ENCODE results near the gene ZFAND2A.
"Not testable (repeated sequence)": the region's sequence is repeated elsewhere in the genome, so short reads cannot be mapped to it uniquely, and the experiment has no call there.

ZFAND2A gene

DNA sequence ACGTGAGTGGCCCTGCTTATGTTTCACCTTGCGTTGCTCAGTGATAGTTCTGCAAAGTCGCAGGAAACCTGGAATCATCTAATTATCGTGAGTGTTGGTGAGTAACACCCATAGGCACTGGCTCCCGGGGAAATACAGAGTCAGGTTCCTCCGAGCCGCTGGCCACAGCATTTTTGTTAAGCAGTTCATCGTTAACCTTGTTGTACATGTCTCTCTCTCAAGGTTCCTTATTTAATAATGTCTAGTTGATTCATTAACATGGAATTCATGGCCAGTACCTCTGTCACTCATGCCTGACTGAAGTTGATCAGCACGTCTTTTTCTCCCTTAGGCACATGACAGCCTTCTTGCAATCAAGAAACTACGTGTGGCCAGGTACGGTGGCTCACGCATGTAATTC lies 3.1 kb upstream of the ZFAND2A start:
- Histone ChIP-seq H3K27ac (replicated peaks) (no peak overlapping the region), H3K4me3 (replicated peaks; ENCODE audit: insufficient read depth, low read length) (no peak overlapping the region), H3K27me3 (ENCODE audit: insufficient read depth, poor library complexity, severe bottlenecking) (no peaks in the 10 kb centered on the region)
- TF ChIP-seq POLR2AphosphoS5 (IDR thresholded peaks at IDR 0.05; ENCODE audit: low read depth), result no peak
- TF ChIP-seq SPI1 (IDR thresholded peaks at IDR 0.05; ENCODE audit: borderline replicate concordance, low read depth), result no peak
- TF ChIP-seq, protein P1, sequence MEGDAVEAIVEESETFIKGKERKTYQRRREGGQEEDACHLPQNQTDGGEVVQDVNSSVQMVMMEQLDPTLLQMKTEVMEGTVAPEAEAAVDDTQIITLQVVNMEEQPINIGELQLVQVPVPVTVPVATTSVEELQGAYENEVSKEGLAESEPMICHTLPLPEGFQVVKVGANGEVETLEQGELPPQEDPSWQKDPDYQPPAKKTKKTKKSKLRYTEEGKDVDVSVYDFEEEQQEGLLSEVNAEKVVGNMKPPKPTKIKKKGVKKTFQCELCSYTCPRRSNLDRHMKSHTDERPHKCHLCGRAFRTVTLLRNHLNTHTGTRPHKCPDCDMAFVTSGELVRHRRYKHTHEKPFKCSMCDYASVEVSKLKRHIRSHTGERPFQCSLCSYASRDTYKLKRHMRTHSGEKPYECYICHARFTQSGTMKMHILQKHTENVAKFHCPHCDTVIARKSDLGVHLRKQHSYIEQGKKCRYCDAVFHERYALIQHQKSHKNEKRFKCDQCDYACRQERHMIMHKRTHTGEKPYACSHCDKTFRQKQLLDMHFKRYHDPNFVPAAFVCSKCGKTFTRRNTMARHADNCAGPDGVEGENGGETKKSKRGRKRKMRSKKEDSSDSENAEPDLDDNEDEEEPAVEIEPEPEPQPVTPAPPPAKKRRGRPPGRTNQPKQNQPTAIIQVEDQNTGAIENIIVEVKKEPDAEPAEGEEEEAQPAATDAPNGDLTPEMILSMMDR (IDR thresholded peaks at IDR 0.05; ENCODE audit: insufficient read depth, low read length), result no peak
- TF ChIP-seq GABPA (IDR thresholded peaks at IDR 0.05; ENCODE audit: low read depth), result no peak
- TF ChIP-seq, protein P2, sequence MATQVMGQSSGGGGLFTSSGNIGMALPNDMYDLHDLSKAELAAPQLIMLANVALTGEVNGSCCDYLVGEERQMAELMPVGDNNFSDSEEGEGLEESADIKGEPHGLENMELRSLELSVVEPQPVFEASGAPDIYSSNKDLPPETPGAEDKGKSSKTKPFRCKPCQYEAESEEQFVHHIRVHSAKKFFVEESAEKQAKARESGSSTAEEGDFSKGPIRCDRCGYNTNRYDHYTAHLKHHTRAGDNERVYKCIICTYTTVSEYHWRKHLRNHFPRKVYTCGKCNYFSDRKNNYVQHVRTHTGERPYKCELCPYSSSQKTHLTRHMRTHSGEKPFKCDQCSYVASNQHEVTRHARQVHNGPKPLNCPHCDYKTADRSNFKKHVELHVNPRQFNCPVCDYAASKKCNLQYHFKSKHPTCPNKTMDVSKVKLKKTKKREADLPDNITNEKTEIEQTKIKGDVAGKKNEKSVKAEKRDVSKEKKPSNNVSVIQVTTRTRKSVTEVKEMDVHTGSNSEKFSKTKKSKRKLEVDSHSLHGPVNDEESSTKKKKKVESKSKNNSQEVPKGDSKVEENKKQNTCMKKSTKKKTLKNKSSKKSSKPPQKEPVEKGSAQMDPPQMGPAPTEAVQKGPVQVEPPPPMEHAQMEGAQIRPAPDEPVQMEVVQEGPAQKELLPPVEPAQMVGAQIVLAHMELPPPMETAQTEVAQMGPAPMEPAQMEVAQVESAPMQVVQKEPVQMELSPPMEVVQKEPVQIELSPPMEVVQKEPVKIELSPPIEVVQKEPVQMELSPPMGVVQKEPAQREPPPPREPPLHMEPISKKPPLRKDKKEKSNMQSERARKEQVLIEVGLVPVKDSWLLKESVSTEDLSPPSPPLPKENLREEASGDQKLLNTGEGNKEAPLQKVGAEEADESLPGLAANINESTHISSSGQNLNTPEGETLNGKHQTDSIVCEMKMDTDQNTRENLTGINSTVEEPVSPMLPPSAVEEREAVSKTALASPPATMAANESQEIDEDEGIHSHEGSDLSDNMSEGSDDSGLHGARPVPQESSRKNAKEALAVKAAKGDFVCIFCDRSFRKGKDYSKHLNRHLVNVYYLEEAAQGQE (IDR thresholded peaks at IDR 0.05; ENCODE audit: insufficient replicate concordance, low read depth), result no peak
- DNase-seq (ENCODE audit: low read depth in 1 of 2, low spot score in 1 of 2), result no peak

DNA sequence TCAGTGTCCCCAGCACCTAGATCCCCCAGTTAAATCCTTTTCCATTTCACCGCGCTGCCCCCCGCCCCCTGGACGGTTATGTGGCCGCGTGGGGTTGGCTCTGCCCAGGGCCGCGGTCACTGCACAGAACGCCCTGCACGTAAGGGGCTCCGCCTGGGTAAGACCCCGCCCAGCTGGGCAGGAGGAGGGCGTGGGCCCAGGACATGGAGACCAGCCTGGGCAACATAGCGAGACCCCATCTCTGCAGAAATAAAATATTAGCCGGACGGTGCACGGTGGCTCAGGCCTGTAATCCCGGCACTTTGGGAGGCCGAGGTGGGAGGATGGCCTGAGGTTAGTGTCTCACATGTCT lies 650 bp upstream of the ZFAND2A start:
- Histone ChIP-seq H3K4me3 (replicated peaks; ENCODE audit: insufficient read depth, low read length) (peak overlapping the region; percentile 100), H3K27me3 (ENCODE audit: insufficient read depth, poor library complexity, severe bottlenecking) (no peaks in the 10 kb centered on the region), H3K27ac (replicated peaks) (peak overlapping the region; percentile 84)
- TF ChIP-seq SPI1 (IDR thresholded peaks at IDR 0.05; ENCODE audit: borderline replicate concordance, low read depth), result no peak
- no peak for TF ChIP-seq GABPA (IDR thresholded peaks at IDR 0.05; ENCODE audit: low read depth)
- TF ChIP-seq, protein P2 (IDR thresholded peaks at IDR 0.05; ENCODE audit: insufficient replicate concordance, low read depth), result no peak
- TF ChIP-seq, protein P1 (IDR thresholded peaks at IDR 0.05; ENCODE audit: insufficient read depth, low read length), result no peak
- no peak for TF ChIP-seq POLR2AphosphoS5 (IDR thresholded peaks at IDR 0.05; ENCODE audit: low read depth)
- DNase-seq (ENCODE audit: low read depth in 1 of 2, low spot score in 1 of 2), result no peak

DNA sequence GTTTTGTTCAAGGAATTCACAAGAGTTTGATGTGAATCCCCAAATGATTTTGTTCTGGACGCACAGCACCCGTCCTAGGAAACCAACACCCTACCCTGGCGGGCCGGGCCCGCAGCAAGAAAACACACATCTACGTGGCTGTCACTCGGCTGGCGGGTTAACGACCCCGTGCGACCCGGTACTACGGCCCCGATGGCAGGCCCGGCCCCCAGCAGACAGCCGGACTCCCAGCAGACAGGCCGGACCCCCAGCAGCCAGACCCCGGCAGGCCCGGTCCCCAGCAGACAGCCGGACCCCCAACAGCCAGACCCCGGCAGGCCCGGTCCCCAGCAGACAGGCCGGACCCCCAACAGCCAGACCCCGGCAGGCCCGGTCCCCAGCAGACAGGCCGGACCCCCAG lies 765 bp downstream of the ZFAND2A start:
- Histone ChIP-seq H3K4me3 (replicated peaks; ENCODE audit: insufficient read depth, low read length) (peak overlapping the region; percentile 100), H3K27ac (replicated peaks) (peak overlapping the region; percentile 46)
- not testable (repeated sequence) for H3K27me3 ChIP-seq (ENCODE audit: insufficient read depth, poor library complexity, severe bottlenecking); DNase-seq (ENCODE audit: low read depth in 1 of 2, low spot score in 1 of 2)

DNA sequence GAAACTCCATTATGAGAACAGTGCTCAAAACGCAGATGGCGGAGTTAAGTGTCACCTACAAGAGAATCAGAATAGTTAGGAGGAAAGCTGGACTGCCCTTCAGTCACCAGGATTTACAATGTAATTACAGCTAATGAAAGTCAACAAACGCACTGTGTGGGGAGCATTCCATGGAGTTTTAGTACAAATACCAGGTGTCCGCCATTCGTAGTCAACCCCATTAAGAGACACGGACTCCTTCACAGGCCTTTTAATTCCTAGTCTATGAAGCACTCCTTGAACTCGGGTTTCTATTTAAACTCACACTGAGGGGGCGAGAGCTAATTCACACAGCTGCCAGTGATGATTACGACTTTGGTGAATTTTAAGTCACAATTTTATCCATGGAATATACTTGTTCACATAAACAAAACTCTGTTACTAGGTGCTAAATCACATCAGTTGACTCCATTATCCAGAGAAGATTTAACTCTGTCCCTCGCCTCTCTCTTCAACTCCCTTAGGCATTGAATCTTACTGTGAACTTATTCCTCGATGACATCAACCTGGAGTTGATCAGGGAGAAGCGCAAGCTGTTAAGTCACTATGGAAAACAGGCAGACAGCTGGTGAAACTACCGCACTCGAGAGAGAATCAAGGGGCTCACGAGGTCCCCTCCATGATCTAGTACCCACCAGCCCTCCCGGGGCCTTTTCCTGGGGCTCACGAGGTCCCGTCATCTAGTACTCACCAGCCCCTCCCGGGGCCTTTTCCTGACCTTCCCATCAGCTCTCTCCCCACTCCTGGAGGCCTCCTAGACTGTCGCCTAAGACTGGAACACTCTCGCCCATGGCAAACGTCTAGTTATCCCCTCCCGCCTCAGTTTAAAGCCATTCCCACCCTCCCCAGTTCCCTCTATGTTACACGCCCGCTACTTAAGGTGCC lies 1.5 kb downstream of the ZFAND2A start:
- Histone ChIP-seq H3K27ac (replicated peaks) (peak overlapping the region; percentile 46), H3K4me3 (replicated peaks; ENCODE audit: insufficient read depth, low read length) (peak overlapping the region; percentile 100), H3K27me3 (ENCODE audit: insufficient read depth, poor library complexity, severe bottlenecking) (no peaks in the 10 kb centered on the region)
- no peak for DNase-seq (ENCODE audit: low read depth in 1 of 2, low spot score in 1 of 2)
- TF ChIP-seq, protein P1 (IDR thresholded peaks at IDR 0.05; ENCODE audit: insufficient read depth, low read length), result no peak
- TF ChIP-seq POLR2AphosphoS5 (IDR thresholded peaks at IDR 0.05; ENCODE audit: low read depth), result no peak
- TF ChIP-seq, protein P2 (IDR thresholded peaks at IDR 0.05; ENCODE audit: insufficient replicate concordance, low read depth), result no peak
- no peak for TF ChIP-seq SPI1 (IDR thresholded peaks at IDR 0.05; ENCODE audit: borderline replicate concordance, low read depth)
- TF ChIP-seq GABPA (IDR thresholded peaks at IDR 0.05; ENCODE audit: low read depth), result no peak
